ENCODE data around the gene FAM171A2. TPM values are rescaled to one million over a fixed set of nuclear protein-coding genes. Genes with fewer than 3 reads are reported as not detected.
A peak's percentile ranks its signal among the peaks of the same experiment; 100 is the strongest.
"Not testable (repeated sequence)": the region's sequence is repeated elsewhere in the genome, so short reads cannot be mapped to it uniquely, and the experiment has no call there.

Gene FAM171A2
- total RNA-seq, 1 donor from 2014 or later: 38.6 TPM

DNA sequence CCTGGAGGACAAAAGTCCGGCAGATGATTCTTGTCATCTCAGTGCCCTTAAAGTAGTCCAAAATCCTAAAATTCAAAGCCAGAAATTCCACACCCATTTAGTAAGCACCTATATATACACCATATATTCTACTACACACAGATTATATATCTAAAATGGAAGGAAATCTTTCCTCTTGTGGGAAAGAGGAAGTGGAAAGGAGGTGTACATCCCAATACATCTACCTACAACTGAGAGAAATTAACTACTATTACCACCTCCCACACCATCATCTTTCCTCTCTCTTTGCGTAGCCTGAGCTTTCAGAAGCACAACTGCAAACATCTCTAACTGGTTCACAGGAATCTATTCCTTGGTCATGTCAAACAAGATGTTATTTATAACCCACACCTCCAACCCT, 31.2 kb upstream of the FAM171A2 start:
- peaks cover 26 to 38% (median 28%) of the 10 kb centered on the region in 3 donors for H3K36me3 ChIP-seq (ENCODE audit: control insufficient read depth in 3 of 3, insufficient read depth in 3 of 3, low read length in 3 of 3)
- no peaks in the 10 kb centered on the region for H3K4me1 ChIP-seq (ENCODE audit: control insufficient read depth in 3 of 3, insufficient read depth in 3 of 3, low read length in 3 of 3)
- H3K4me3 ChIP-seq (ENCODE audit: low read length in 3 of 3): no peak overlapping the region
- no peak overlapping the region for H3K9ac ChIP-seq (ENCODE audit: low read depth in 1 of 3, low read length in 3 of 3)
- no peak overlapping the region for H3K27ac ChIP-seq (ENCODE audit: low read depth, low read length)
- H3K9me3 ChIP-seq (ENCODE audit: control insufficient read depth in 3 of 3, low read length in 3 of 3): no peaks in the 10 kb centered on the region
- no peaks in the 10 kb centered on the region for H3K27me3 ChIP-seq (ENCODE audit: control insufficient read depth in 3 of 3, insufficient read depth in 3 of 3, low read length in 3 of 3)

DNA sequence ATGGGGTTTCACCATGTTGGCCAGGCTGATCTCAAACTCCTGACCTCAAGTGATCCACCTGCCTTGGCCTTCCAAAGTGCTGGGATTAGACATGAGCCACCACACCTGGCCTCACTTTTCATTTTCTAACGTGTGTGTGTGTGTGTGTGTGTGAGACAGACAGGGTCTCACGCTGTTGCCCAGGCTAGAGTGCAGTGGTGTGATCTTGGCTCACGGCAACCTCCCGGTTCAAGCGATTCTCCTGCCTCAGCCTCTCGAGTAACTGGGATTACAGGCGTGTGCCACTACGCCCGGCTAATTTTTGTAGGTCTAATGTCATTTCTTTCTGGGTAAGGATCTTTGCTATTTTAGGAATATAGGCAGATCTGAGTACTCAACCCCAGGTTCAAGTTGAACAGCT, 30.5 kb upstream of the FAM171A2 start:
- H3K36me3 ChIP-seq (ENCODE audit: control insufficient read depth in 3 of 3, insufficient read depth in 3 of 3, low read length in 3 of 3): peaks cover 20 to 31% (median 21%) of the 10 kb centered on the region in 3 donors
- not testable (repeated sequence) for H3K4me3 ChIP-seq (ENCODE audit: low read length in 3 of 3)

DNA sequence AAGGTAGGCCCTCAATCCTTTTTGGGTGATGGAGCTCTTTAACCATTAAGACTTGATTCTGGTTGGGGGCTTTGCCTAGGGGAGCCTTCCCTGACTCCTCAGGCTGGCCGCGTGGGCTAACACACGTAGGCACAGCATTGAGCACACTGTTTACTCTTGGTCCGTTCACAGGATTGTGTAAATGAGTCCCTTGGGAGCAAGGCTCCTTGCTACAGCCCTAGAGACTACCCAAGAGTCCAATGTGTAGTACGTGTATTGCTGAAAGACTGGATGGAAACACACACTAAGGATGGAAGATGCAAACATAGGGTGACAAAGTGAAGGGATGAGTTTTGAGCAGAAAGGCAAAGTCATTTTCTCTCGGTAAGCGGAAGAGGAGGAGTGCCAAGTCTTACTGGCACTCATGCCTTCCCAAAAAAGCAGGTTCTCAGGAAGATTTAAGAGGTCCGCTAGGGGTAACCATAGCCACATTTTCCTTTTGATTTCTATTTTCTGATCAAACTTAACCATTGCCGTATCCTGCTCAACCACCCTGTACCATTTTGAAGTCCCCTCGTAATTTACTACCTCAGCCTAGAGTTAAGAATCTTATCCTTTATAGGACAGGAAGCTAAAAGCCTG, 26.7 kb upstream of the FAM171A2 start:
- no peaks in the 10 kb centered on the region for H3K9me3 ChIP-seq (ENCODE audit: control insufficient read depth in 3 of 3, low read length in 3 of 3)
- no peak overlapping the region for H3K9ac ChIP-seq (ENCODE audit: low read depth in 1 of 3, low read length in 3 of 3)
- H3K27ac ChIP-seq (ENCODE audit: low read depth, low read length): no peak overlapping the region
- peaks cover 0 to 9% (median 6%) of the 10 kb centered on the region in 3 donors for H3K4me1 ChIP-seq (ENCODE audit: control insufficient read depth in 3 of 3, insufficient read depth in 3 of 3, low read length in 3 of 3)
- H3K27me3 ChIP-seq (ENCODE audit: control insufficient read depth in 3 of 3, insufficient read depth in 3 of 3, low read length in 3 of 3): peaks cover 0 to 12% (median 11%) of the 10 kb centered on the region in 3 donors
- H3K36me3 ChIP-seq (ENCODE audit: control insufficient read depth in 3 of 3, insufficient read depth in 3 of 3, low read length in 3 of 3): no peaks in the 10 kb centered on the region
- H3K4me3 ChIP-seq (ENCODE audit: low read length in 3 of 3): no peak overlapping the region

More for the DNA sequence above, 30.5 kb upstream of the FAM171A2 start:
- not testable (repeated sequence) for H3K27me3 ChIP-seq (ENCODE audit: control insufficient read depth in 3 of 3, insufficient read depth in 3 of 3, low read length in 3 of 3); H3K4me1 ChIP-seq (ENCODE audit: control insufficient read depth in 3 of 3, insufficient read depth in 3 of 3, low read length in 3 of 3); H3K27ac ChIP-seq (ENCODE audit: low read depth, low read length); H3K9ac ChIP-seq (ENCODE audit: low read depth in 1 of 3, low read length in 3 of 3); H3K9me3 ChIP-seq (ENCODE audit: control insufficient read depth in 3 of 3, low read length in 3 of 3)

DNA sequence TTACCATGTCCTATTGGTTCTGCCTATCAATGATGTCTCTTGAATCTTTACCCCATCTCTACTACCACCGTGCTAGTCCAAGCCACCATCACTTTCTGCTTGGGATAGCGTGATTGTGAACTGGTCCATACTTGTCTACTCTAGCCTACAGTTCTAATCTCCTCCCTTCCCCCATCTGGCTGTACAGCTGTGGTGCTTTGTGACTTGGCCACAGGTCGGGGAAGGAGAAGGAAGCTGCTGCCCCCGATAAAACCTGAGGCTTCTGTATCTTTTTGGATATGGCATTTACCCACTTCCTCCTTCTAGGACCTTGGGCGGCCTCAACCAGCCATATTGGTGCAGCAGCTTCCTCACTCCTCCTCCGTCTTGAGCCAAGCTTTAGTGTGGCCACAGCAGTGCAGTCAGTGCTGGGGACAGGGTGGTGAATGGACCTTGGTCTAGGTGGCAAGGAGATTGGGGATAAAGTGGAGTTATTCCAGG, 26.1 kb upstream of the FAM171A2 start:
- H3K9me3 ChIP-seq (ENCODE audit: control insufficient read depth in 3 of 3, low read length in 3 of 3): no peaks in the 10 kb centered on the region
- H3K4me3 ChIP-seq (ENCODE audit: low read length in 3 of 3): no peak overlapping the region
- H3K9ac ChIP-seq (ENCODE audit: low read depth in 1 of 3, low read length in 3 of 3): no peak overlapping the region
- no peaks in the 10 kb centered on the region for H3K36me3 ChIP-seq (ENCODE audit: control insufficient read depth in 3 of 3, insufficient read depth in 3 of 3, low read length in 3 of 3)
- H3K27me3 ChIP-seq (ENCODE audit: control insufficient read depth in 3 of 3, insufficient read depth in 3 of 3, low read length in 3 of 3): peaks cover 4 to 16% (median 15%) of the 10 kb centered on the region in 3 donors
- H3K27ac ChIP-seq (ENCODE audit: low read depth, low read length): no peak overlapping the region
- peaks cover 4 to 14% (median 8%) of the 10 kb centered on the region in 3 donors for H3K4me1 ChIP-seq (ENCODE audit: control insufficient read depth in 3 of 3, insufficient read depth in 3 of 3, low read length in 3 of 3)

DNA sequence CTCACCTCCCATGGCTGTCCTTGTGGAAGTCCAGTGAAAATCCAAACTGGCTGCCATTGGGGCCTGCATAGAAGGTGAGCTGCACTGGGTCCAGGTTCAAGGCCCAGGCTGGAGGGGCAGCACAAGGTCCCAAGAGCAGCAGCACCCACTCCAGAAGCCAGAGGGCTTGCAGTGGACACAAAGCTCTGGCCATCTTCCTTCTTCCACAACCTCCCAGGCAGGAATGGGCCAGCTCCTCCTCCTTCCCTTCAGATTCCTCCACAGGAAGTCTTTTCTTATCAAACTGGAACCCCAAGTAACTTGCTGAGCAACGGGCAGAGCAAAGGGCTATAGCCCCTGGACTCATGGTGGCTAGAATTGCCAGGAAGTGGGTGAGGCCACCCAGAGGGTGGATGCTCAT, 25.6 kb upstream of the FAM171A2 start, which contains the start of gene ITGA2B:
TSS of gene ITGA2B (minus strand) at position 369 of the 400 bp plus-strand sequence. CDS start at position 193, 176 bp downstream.
- Histone ChIP-seq H3K4me1 (ENCODE audit: control insufficient read depth in 3 of 3, insufficient read depth in 3 of 3, low read length in 3 of 3) (peaks cover 6 to 19% (median 11%) of the 10 kb centered on the region in 3 donors), H3K27ac (ENCODE audit: low read depth, low read length) (no peak within 1 kb of the TSS), H3K4me3 (ENCODE audit: low read length in 3 of 3) (no peak within 1 kb of the TSS), H3K9ac (ENCODE audit: low read depth in 1 of 3, low read length in 3 of 3) (no peak within 1 kb of the TSS), H3K27me3 (ENCODE audit: control insufficient read depth in 3 of 3, insufficient read depth in 3 of 3, low read length in 3 of 3) (peaks cover 9 to 20% (median 20%) of the 10 kb centered on the region in 3 donors), H3K36me3 (ENCODE audit: control insufficient read depth in 3 of 3, insufficient read depth in 3 of 3, low read length in 3 of 3) (no peaks in the 10 kb centered on the region), H3K9me3 (ENCODE audit: control insufficient read depth in 3 of 3, low read length in 3 of 3) (no peaks in the 10 kb centered on the region)

DNA sequence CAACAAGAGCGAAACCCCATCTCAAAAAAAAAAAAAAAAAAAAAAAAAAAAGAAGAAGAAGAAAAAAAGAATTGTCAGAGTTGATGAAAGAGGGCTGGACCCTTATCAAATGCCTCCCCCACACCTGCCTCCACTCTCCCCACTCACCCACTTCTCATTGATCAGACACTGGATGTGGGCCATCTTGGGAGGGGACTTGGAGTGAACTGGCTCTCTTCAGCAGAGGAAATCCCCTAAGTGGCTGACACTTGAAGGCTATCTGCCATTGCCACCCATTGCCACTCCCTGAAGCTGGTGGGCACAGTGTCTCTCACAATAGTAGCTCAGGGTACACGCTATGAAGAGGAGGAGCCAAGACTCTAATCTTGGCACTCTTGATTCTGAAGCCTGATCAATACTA, 24.2 kb upstream of the FAM171A2 start:
- H3K36me3 ChIP-seq (ENCODE audit: control insufficient read depth in 3 of 3, insufficient read depth in 3 of 3, low read length in 3 of 3): no peaks in the 10 kb centered on the region
- no peak overlapping the region for H3K27ac ChIP-seq (ENCODE audit: low read depth, low read length)
- no peak overlapping the region for H3K4me3 ChIP-seq (ENCODE audit: low read length in 3 of 3)
- H3K9ac ChIP-seq (ENCODE audit: low read depth in 1 of 3, low read length in 3 of 3): no peak overlapping the region
- peaks cover 20 to 34% (median 34%) of the 10 kb centered on the region in 3 donors for H3K27me3 ChIP-seq (ENCODE audit: control insufficient read depth in 3 of 3, insufficient read depth in 3 of 3, low read length in 3 of 3)
- no peaks in the 10 kb centered on the region for H3K9me3 ChIP-seq (ENCODE audit: control insufficient read depth in 3 of 3, low read length in 3 of 3)
- peaks cover 6 to 19% (median 11%) of the 10 kb centered on the region in 3 donors for H3K4me1 ChIP-seq (ENCODE audit: control insufficient read depth in 3 of 3, insufficient read depth in 3 of 3, low read length in 3 of 3)

DNA sequence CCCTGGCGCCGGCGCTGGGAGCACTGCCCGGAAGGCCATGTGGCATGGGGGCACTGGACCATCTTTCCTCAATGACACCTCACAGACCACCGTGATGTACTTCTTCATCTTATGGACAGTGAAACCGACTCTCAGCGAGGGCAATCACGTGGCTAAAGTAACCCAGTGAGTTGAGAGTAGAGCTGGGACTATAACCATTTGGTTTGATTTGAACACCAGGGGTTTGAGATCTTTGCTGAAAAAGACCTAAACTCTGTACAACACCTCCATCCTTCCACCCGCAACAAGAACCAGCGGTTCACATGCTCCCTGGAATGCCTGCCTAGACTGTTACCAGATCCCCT, 22.5 kb upstream of the FAM171A2 start:
- Histone ChIP-seq H3K4me1 (ENCODE audit: control insufficient read depth in 3 of 3, insufficient read depth in 3 of 3, low read length in 3 of 3) (peaks cover 6 to 19% (median 11%) of the 10 kb centered on the region in 3 donors), H3K9ac (ENCODE audit: low read depth in 1 of 3, low read length in 3 of 3) (no peak overlapping the region), H3K27me3 (ENCODE audit: control insufficient read depth in 3 of 3, insufficient read depth in 3 of 3, low read length in 3 of 3) (peaks cover 25 to 38% (median 37%) of the 10 kb centered on the region in 3 donors), H3K9me3 (ENCODE audit: control insufficient read depth in 3 of 3, low read length in 3 of 3) (no peaks in the 10 kb centered on the region), H3K4me3 (ENCODE audit: low read length in 3 of 3) (no peak overlapping the region), H3K36me3 (ENCODE audit: control insufficient read depth in 3 of 3, insufficient read depth in 3 of 3, low read length in 3 of 3) (no peaks in the 10 kb centered on the region), H3K27ac (ENCODE audit: low read depth, low read length) (no peak overlapping the region)

DNA sequence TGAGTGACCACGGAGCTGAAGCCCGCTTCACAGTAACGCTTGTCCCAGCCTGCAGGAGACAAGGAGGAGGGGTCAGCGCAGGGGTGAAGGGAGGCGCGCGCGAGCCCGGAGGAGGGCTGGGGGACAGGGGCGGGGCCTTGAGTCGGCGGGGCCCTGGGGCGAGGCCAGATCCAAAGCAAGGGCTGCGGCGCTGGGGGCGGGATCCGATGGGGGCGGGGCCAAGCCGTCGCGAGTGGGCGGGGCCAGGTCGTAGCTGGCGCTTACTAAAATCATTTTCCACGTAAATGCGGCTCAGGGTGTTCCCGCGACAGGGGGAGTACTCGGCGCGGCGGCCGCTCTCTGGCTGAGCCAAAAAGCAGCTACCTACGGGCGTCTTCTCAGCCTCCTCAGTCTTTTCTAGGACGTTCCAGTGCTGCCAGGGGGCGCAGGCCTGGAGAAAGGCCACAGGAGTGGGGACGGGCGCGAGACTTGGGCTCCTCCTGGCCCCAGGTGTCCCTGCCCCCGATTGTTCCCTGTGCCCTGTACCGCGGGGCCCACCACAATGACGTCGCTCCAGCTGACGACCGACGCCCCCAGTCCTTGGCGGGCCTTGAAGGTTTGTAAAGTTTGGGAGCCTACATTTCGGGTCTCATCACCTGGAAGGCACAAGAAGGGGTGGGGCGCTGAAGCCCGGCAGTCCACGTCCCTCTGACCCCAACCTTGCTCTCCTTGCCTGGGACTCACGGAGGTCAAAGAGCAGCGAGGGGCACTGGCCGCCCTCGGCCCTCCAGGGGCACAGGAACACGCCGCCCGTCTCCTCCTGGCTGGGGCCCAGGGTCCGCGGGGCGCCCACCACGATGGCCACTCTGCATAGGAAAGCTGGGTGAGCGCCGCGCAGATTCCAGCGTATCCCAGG, 21.9 kb upstream of the FAM171A2 start:
- H3K27ac ChIP-seq (ENCODE audit: low read depth, low read length): no peak overlapping the region
- peak overlapping the region; percentile 49 to 67 (median 62) for H3K4me3 ChIP-seq (ENCODE audit: low read length in 3 of 3)
- H3K9ac ChIP-seq (ENCODE audit: low read depth in 1 of 3, low read length in 3 of 3): peak overlapping the region in 2 of 3 donors; percentile 45 to 53
- H3K27me3 ChIP-seq (ENCODE audit: control insufficient read depth in 3 of 3, insufficient read depth in 3 of 3, low read length in 3 of 3): peaks cover 27 to 42% (median 41%) of the 10 kb centered on the region in 3 donors
- H3K36me3 ChIP-seq (ENCODE audit: control insufficient read depth in 3 of 3, insufficient read depth in 3 of 3, low read length in 3 of 3): no peaks in the 10 kb centered on the region
- H3K4me1 ChIP-seq (ENCODE audit: control insufficient read depth in 3 of 3, insufficient read depth in 3 of 3, low read length in 3 of 3): peaks cover 6 to 19% (median 11%) of the 10 kb centered on the region in 3 donors
- no peaks in the 10 kb centered on the region for H3K9me3 ChIP-seq (ENCODE audit: control insufficient read depth in 3 of 3, low read length in 3 of 3)

DNA sequence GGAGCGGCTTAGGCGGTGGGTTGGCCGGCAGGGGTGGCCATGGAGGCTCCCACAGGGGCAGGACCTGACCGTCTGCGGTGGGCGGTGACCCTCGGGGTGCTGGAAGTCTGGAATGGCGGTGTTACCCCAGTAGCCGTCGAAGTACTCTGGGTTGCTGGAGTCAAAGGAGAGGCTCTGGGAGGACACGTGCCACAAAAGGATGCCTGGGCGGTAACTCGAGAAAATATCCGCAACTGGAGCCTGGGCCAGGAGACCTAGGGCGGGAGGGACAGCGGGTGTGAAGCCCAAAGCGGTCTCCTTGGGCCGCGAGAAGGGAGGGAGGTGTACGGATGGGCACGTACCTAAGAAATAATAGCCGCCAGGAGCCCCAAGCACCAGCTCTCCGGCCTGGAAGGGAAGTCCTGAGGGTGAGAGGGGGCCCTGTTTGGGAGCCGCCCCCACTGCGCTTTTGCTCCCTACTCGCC, 21.2 kb upstream of the FAM171A2 start:
- no peaks in the 10 kb centered on the region for H3K36me3 ChIP-seq (ENCODE audit: control insufficient read depth in 3 of 3, insufficient read depth in 3 of 3, low read length in 3 of 3)
- H3K9ac ChIP-seq (ENCODE audit: low read depth in 1 of 3, low read length in 3 of 3): peak overlapping the region in 2 of 3 donors; percentile 45 to 53
- no peaks in the 10 kb centered on the region for H3K9me3 ChIP-seq (ENCODE audit: control insufficient read depth in 3 of 3, low read length in 3 of 3)
- H3K4me1 ChIP-seq (ENCODE audit: control insufficient read depth in 3 of 3, insufficient read depth in 3 of 3, low read length in 3 of 3): peaks cover 6 to 19% (median 11%) of the 10 kb centered on the region in 3 donors
- H3K27ac ChIP-seq (ENCODE audit: low read depth, low read length): no peak overlapping the region
- H3K27me3 ChIP-seq (ENCODE audit: control insufficient read depth in 3 of 3, insufficient read depth in 3 of 3, low read length in 3 of 3): peaks cover 32 to 49% (median 46%) of the 10 kb centered on the region in 3 donors
- peak overlapping the region; percentile 48 to 67 (median 62) for H3K4me3 ChIP-seq (ENCODE audit: low read length in 3 of 3)

All from skeletal muscle tissue (tissue), 4 donors.